IPS-18a (cell line): ENCODE measurements around the gene S100A10.

Source experiments
- H3K27ac ChIP-seq: one replicate; pipeline ENCODE4 v1.5.1; 2013; ENCODE audit warnings: low read length
- H3K27me3 ChIP-seq: one replicate; pipeline ENCODE4 v1.6.1; 2013; ENCODE audit warnings: mild to moderate bottlenecking, low read length; ENCODE audit not compliant: control insufficient read depth, insufficient read depth
- H3K36me3 ChIP-seq: one replicate; pipeline ENCODE4 v1.6.1; 2013; ENCODE audit warnings: low read depth, low read length; ENCODE audit not compliant: control insufficient read depth
- H3K4me1 ChIP-seq: one replicate; pipeline ENCODE4 v1.6.1; 2013; ENCODE audit warnings: low read depth, low read length; ENCODE audit not compliant: control insufficient read depth
- H3K4me3 ChIP-seq: one replicate; pipeline ENCODE4 v1.5.1; 2013; ENCODE audit warnings: low read length
- H3K9ac ChIP-seq: one replicate; pipeline ENCODE4 v1.6.1; 2013; ENCODE audit warnings: mild to moderate bottlenecking, low read length, moderate library complexity
- H3K9me3 ChIP-seq: one replicate; pipeline ENCODE4 v1.6.1; 2013; ENCODE audit warnings: low read depth, low read length; ENCODE audit not compliant: control insufficient read depth

The S100A10 gene

GRCh38 chr1:151993734-151994496 lies at the start of gene S100A10:
TSS of gene S100A10 (minus strand) at chr1:151993859. CDS start at chr1:151986230, 7,629 bp downstream.
- Histone ChIP-seq H3K36me3 (no peaks in the 10 kb centered on the region), H3K27ac (no peak within 1 kb of the TSS), H3K9ac (peak within 1 kb of the TSS; percentile 38), H3K4me3 (peak within 1 kb of the TSS; percentile 68), H3K27me3 (peaks cover 42% of the 10 kb centered on the region), H3K9me3 (no peaks in the 10 kb centered on the region), H3K4me1 (peaks cover 20% of the 10 kb centered on the region)

- Histone ChIP-seq H3K4me3 (no peak overlapping the region), H3K9me3 (no peaks in the 10 kb centered on the region), H3K27me3 (no peaks in the 10 kb centered on the region)
Observed at GRCh38 chr1:152042030-152042429, 48.4 kb upstream of the S100A10 start.

GRCh38 chr1:152039886-152040285 lies 46.2 kb upstream of the S100A10 start:
- H3K9ac ChIP-seq, result no peak overlapping the region
- peaks cover 26% of the 10 kb centered on the region for H3K4me1 ChIP-seq
- no peaks in the 10 kb centered on the region for H3K27me3 ChIP-seq
- H3K9me3 ChIP-seq, result no peaks in the 10 kb centered on the region
- H3K36me3 ChIP-seq, result no peaks in the 10 kb centered on the region
- H3K27ac ChIP-seq, result no peak overlapping the region
- H3K4me3 ChIP-seq, result no peak overlapping the region

More at GRCh38 chr1:152042030-152042429, 48.4 kb upstream of the S100A10 start:
- H3K36me3 ChIP-seq, result no peaks in the 10 kb centered on the region
- H3K4me1 ChIP-seq, result peaks cover 22% of the 10 kb centered on the region
- H3K27ac ChIP-seq, result no peak overlapping the region
- H3K9ac ChIP-seq, result no peak overlapping the region

- H3K9me3 ChIP-seq, result no peaks in the 10 kb centered on the region
- H3K4me3 ChIP-seq, result no peak overlapping the region
- H3K27me3 ChIP-seq, result no peaks in the 10 kb centered on the region
- H3K36me3 ChIP-seq, result no peaks in the 10 kb centered on the region
- no peak overlapping the region for H3K9ac ChIP-seq
- H3K27ac ChIP-seq, result no peak overlapping the region
- peaks cover 25% of the 10 kb centered on the region for H3K4me1 ChIP-seq
Observed at GRCh38 chr1:152039461-152039860, 45.8 kb upstream of the S100A10 start.

GRCh38 chr1:152038871-152039270 lies 45.2 kb upstream of the S100A10 start:
- Histone ChIP-seq H3K27ac (no peak overlapping the region), H3K4me1 (peaks cover 22% of the 10 kb centered on the region), H3K4me3 (no peak overlapping the region), H3K9ac (no peak overlapping the region), H3K9me3 (no peaks in the 10 kb centered on the region), H3K27me3 (no peaks in the 10 kb centered on the region), H3K36me3 (no peaks in the 10 kb centered on the region)

- Histone ChIP-seq H3K4me3 (peak within 1 kb of the TSS; percentile 64), H3K9me3 (no peaks in the 10 kb centered on the region), H3K36me3 (peaks cover 16% of the 10 kb centered on the region), H3K9ac (peak within 1 kb of the TSS; percentile 42), H3K27ac (no peak within 1 kb of the TSS), H3K4me1 (peaks cover 14% of the 10 kb centered on the region), H3K27me3 (no peaks in the 10 kb centered on the region)
Observed at GRCh38 chr1:152036267-152037216, 42.9 kb upstream of the S100A10 start, which contains the start of gene S100A11. TSS of gene S100A11 (minus strand) at chr1:152037004. CDS start at chr1:152036915, 89 bp downstream.

GRCh38 chr1:152035539-152036266 lies 42.0 kb upstream of the S100A10 start:
- H3K4me1 ChIP-seq, result peaks cover 14% of the 10 kb centered on the region
- H3K27me3 ChIP-seq, result no peaks in the 10 kb centered on the region
- no peak overlapping the region for H3K27ac ChIP-seq
- H3K4me3 ChIP-seq, result peak overlapping the region; percentile 64
- H3K9me3 ChIP-seq, result no peaks in the 10 kb centered on the region
- H3K36me3 ChIP-seq, result peaks cover 16% of the 10 kb centered on the region
- H3K9ac ChIP-seq, result peak overlapping the region; percentile 42

- no peak overlapping the region for H3K27ac ChIP-seq
Observed at GRCh38 chr1:152034654-152035538, 41.2 kb upstream of the S100A10 start.

GRCh38 chr1:152034324-152034653 lies 40.6 kb upstream of the S100A10 start:
- H3K4me1 ChIP-seq, result peaks cover 14% of the 10 kb centered on the region
- H3K9ac ChIP-seq, result no peak overlapping the region
- no peaks in the 10 kb centered on the region for H3K27me3 ChIP-seq
- no peaks in the 10 kb centered on the region for H3K9me3 ChIP-seq
- peaks cover 16% of the 10 kb centered on the region for H3K36me3 ChIP-seq
- peak overlapping the region; percentile 64 for H3K4me3 ChIP-seq
- no peak overlapping the region for H3K27ac ChIP-seq

More at GRCh38 chr1:152034654-152035538, 41.2 kb upstream of the S100A10 start:
- Histone ChIP-seq H3K4me1 (peaks cover 14% of the 10 kb centered on the region), H3K4me3 (peak overlapping the region; percentile 64), H3K9me3 (no peaks in the 10 kb centered on the region), H3K36me3 (peaks cover 16% of the 10 kb centered on the region), H3K9ac (no peak overlapping the region), H3K27me3 (no peaks in the 10 kb centered on the region)

GRCh38 chr1:152029929-152030211 lies 36.2 kb upstream of the S100A10 start:
- Histone ChIP-seq H3K27me3 (no peaks in the 10 kb centered on the region), H3K4me1 (peaks cover 7% of the 10 kb centered on the region), H3K36me3 (peaks cover 16% of the 10 kb centered on the region), H3K4me3 (no peak overlapping the region), H3K9me3 (no peaks in the 10 kb centered on the region), H3K9ac (no peak overlapping the region), H3K27ac (no peak overlapping the region)
